Adrenal gland (tissue), 12 donors: Measurements from ENCODE around the gene CDH2. TPM values are rescaled to one million over a fixed set of nuclear protein-coding genes. Genes with fewer than 3 reads are reported as not detected.

Experiments
- DNase-seq, 7 donors: peaks; one replicate each; pipeline ENCODE4 v3.0.0-alpha.2; 2019 to 2020
- H3K27ac ChIP-seq, 5 donors: fragments of 200-600 bp; sonication (generic) in 4 of 5; 1 replicate in 3 of 5; 2 replicates in 2 of 5; pipeline versions ENCODE4 v1.5.1 to v1.8.0; 2016 to 2020; ENCODE audit warnings: mild to moderate bottlenecking in 1 of 5
- H3K27me3 ChIP-seq: fragments of 200-600 bp; 2 replicates; pipeline ENCODE4 v1.8.0; 2021
- H3K36me3 ChIP-seq, 2 donors: fragments of 200-600 bp; replicated peaks in 1 of 2; 1 replicate in 1 of 2; 2 replicates in 1 of 2; pipeline versions ENCODE4 v1.5.1 to v1.8.0; 2018 to 2022
- H3K4me1 ChIP-seq, 2 donors: fragments of 200-600 bp; replicated peaks in 1 of 2; 1 replicate in 1 of 2; 2 replicates in 1 of 2; pipeline versions ENCODE4 v1.5.1 to v1.8.0; 2018 to 2021
- H3K4me3 ChIP-seq, 4 donors: fragments of 200-600 bp; sonication (generic) in 3 of 4; one replicate each; pipeline ENCODE4 v1.5.1; 2016 to 2018
- H3K9me3 ChIP-seq, 3 donors: fragments of 200-600 bp; sonication (generic) in 1 of 3; replicated peaks in 1 of 3; 1 replicate in 2 of 3; 2 replicates in 1 of 3; pipeline versions ENCODE4 v1.5.1 to v1.8.0; 2016 to 2021
- CTCF ChIP-seq, 6 experiments: fragments of 450-650 bp in 4 of 6; fragments of 200-600 bp in 2 of 6; sonication (generic) in 1 of 6; IDR thresholded peaks; 1 replicate in 5 of 6; 2 replicates in 1 of 6; pipeline versions ENCODE4 v1.5.1 to v1.8.0; 2016 to 2021; ENCODE audit warnings: antibody characterized with exemption in 6 of 6, mild to moderate bottlenecking in 2 of 6, moderate library complexity in 1 of 6
- POLR2A ChIP-seq, 2 donors: fragments of 450-650 bp; IDR thresholded peaks; one replicate each; pipeline ENCODE4 v1.6.1; 2017; ENCODE audit warnings: antibody characterized with exemption in 2 of 2, mild to moderate bottlenecking in 2 of 2, moderate library complexity in 1 of 2
- WGBS, 4 donors: extraction: QIAGEN DNeasy Blood & Tissue Kit in 2 of 4; methylation state at CpG; one replicate each; pipeline versions ENCODE4 v1.1.5 to v1.1.7; 2013 to 2017; 5-methylcytosine and 5-hydroxymethylcytosine counted together
- intact Hi-C, 2 donors: fragments of 100-400 bp; cut with DNase I; formaldehyde crosslinking; loops; one replicate each; pipeline versions ENCODE4 v1.14.1 to v1.15.0; 2022 to 2023
- polyA plus RNA-seq, 3 donors: library from polyadenylated mRNA; stranded (reverse); fragments of 200-250 nt in 2 of 3; fragments of 350-450 nt in 1 of 3; fragmentation: Illumina TruSeq in 1 of 3; extraction: RNeasy Lipid Tissue Mini Kit (QIAGEN cat#74804) in 1 of 3; gene quantifications; one replicate each; pipeline ENCODE4 v1.2.3, GENCODE V29; 2013 to 2014
- total RNA-seq, 9 donors: library from RNA; depleted of rRNA in 4 of 9; stranded (reverse); fragments of >200 nt in 4 of 9; fragments of 120-200 nt in 1 of 9; fragmentation: NEBNext Ultra II Directional in 1 of 9; extraction: Animal tissue kit (Norgen Biotek cat#: 25700) in 1 of 9; gene quantifications; one replicate each; pipeline versions ENCODE4 v1.1.0 to v1.2.4, GENCODE V29; 2013 to 2023
- donor health status: healthy with polysubstance abuse.
- donor health status: Bipolar disorder and iron deficiency.
- donor health status: DM: yes; HTN: yes; CAD: no.
- donor health status: DM: no; HTN: no; CAD: no.
- donor health status: DM: no; HTN: no; CAD: no.
- donor health status: DM: yes; HTN: yes; CAD: no.

CDH2 gene
- total and polyA plus RNA-seq, 12 donors: 13.9 to 305 (median 129) TPM

GRCh38 chr18:28004606-28005005 lies 172.3 kb downstream of the CDH2 start:
- H3K36me3 ChIP-seq: peaks cover 0 to 5% of the 10 kb centered on the region in 2 donors
- no peak for TF ChIP-seq POLR2A (IDR thresholded peaks at IDR 0.05)
- TF ChIP-seq CTCF (IDR thresholded peaks at IDR 0.05): no peak
- intact Hi-C loops: loop anchor here (10.0 kb wide), 1 partner anchor 170 kb away; the partner anchor contains the start of gene CDH2 (in 2 of the 2)

GRCh38 chr18:28003451-28003850 lies 173.5 kb downstream of the CDH2 start:
- no peak for TF ChIP-seq POLR2A (IDR thresholded peaks at IDR 0.05)
- TF ChIP-seq CTCF (IDR thresholded peaks at IDR 0.05): no peak
- no peaks in the 10 kb centered on the region for H3K4me1 ChIP-seq
- H3K27ac ChIP-seq: peak overlapping the region in 2 of 5 donors; percentile 28 to 43
- no peaks in the 10 kb centered on the region for H3K9me3 ChIP-seq
- H3K4me3 ChIP-seq: no peak overlapping the region
- WGBS, 4 donors: 67 to 80% (median 72%) methylated on average over 5 of the region's 5 CpGs
- peak in 2 of 7 donors; percentile 21 to 29 for DNase-seq
- intact Hi-C loops: loop anchor here (10.0 kb wide), 1 partner anchor 171 kb away; the partner anchor contains the start of gene CDH2 (in 2 of the 2)
- no peaks in the 10 kb centered on the region for H3K27me3 ChIP-seq
- H3K36me3 ChIP-seq: peaks cover 0 to 5% of the 10 kb centered on the region in 2 donors

More at GRCh38 chr18:28004606-28005005, 172.3 kb downstream of the CDH2 start:
- DNase-seq: no peak
- Histone ChIP-seq H3K9me3 (no peaks in the 10 kb centered on the region), H3K27me3 (no peaks in the 10 kb centered on the region), H3K4me1 (no peaks in the 10 kb centered on the region), H3K27ac (no peak overlapping the region), H3K4me3 (no peak overlapping the region)
- WGBS, 4 donors: 63 to 70% (median 68%) methylated on average over 1 of the region's 1 CpG

GRCh38 chr18:28002841-28003240 lies 174.1 kb downstream of the CDH2 start:
- intact Hi-C loops: loop anchor here (10.0 kb wide), 1 partner anchor 172 kb away; the partner anchor contains the start of gene CDH2 (in 2 of the 2)
- no peak for DNase-seq
- Histone ChIP-seq H3K27me3 (no peaks in the 10 kb centered on the region), H3K36me3 (peaks cover 0 to 5% of the 10 kb centered on the region in 2 donors), H3K4me3 (no peak overlapping the region), H3K4me1 (no peaks in the 10 kb centered on the region), H3K9me3 (no peaks in the 10 kb centered on the region), H3K27ac (no peak overlapping the region)
- TF ChIP-seq CTCF (IDR thresholded peaks at IDR 0.05) (no peak), POLR2A (IDR thresholded peaks at IDR 0.05) (no peak)
- 79 to 91% (median 88%) methylated on average over 5 of the region's 5 CpGs for WGBS, 4 donors

- 72 to 89% (median 84%) methylated on average over 3 of the region's 3 CpGs for WGBS, 4 donors
- no peak for DNase-seq
- no peaks in the 10 kb centered on the region for H3K27me3 ChIP-seq
- intact Hi-C loops: no loop called here
- no peak overlapping the region for H3K27ac ChIP-seq
- no peaks in the 10 kb centered on the region for H3K9me3 ChIP-seq
- H3K4me3 ChIP-seq: no peak overlapping the region
- H3K36me3 ChIP-seq: peaks cover 0 to 19% of the 10 kb centered on the region in 2 donors
- TF ChIP-seq CTCF (IDR thresholded peaks at IDR 0.05): no peak
- no peak for TF ChIP-seq POLR2A (IDR thresholded peaks at IDR 0.05)
- H3K4me1 ChIP-seq: no peaks in the 10 kb centered on the region
Observed at GRCh38 chr18:27996801-27997272, 180.1 kb downstream of the CDH2 start.
